ENCODE data around the gene SYT1.

Gene SYT1

GRCh38 chr12:79388011-79388410 is 523.4 kb downstream of the SYT1 start:
- no peak for TF ChIP-seq CTCF (IDR thresholded peaks at IDR 0.05; ENCODE audit: insufficient read depth, low read length, poor library complexity, severe bottlenecking)
- TF ChIP-seq EZH2phosphoT487 (conservative IDR thresholded peaks at IDR 0.05; ENCODE audit: low read length) = no peak

GRCh38 chr12:79393842-79394241 is 529.3 kb downstream of the SYT1 start:
- no peak overlapping the region for H3K9ac ChIP-seq (ENCODE audit: low read length)

More at GRCh38 chr12:79388011-79388410, 523.4 kb downstream of the SYT1 start:
- no peak overlapping the region for H3K4me2 ChIP-seq (ENCODE audit: low read depth, low read length, poor library complexity, severe bottlenecking)
- H3K9ac ChIP-seq (ENCODE audit: low read length) = no peak overlapping the region
- no peaks in the 10 kb centered on the region for H4K20me1 ChIP-seq (ENCODE audit: low read depth, low read length)
- H3K27ac ChIP-seq (ENCODE audit: low read depth, low read length) = no peak overlapping the region
- no peaks in the 10 kb centered on the region for H3K9me2 ChIP-seq (replicated peaks; ENCODE audit: insufficient read depth, low read length)
- no peak overlapping the region for H2AFZ ChIP-seq (ENCODE audit: low read depth, low read length, severe bottlenecking)
- no peaks in the 10 kb centered on the region for H3K27me3 ChIP-seq (ENCODE audit: low read length)
- H3K79me2 ChIP-seq (ENCODE audit: insufficient read depth, low read length) = no peaks in the 10 kb centered on the region
- H3K36me3 ChIP-seq (ENCODE audit: low read length) = no peaks in the 10 kb centered on the region
- no peak overlapping the region for H3K4me3 ChIP-seq (ENCODE audit: insufficient read depth, low read length, poor library complexity, severe bottlenecking)
- H3K9me3 ChIP-seq (ENCODE audit: insufficient read depth, low read length) = no peaks in the 10 kb centered on the region
- H3F3A ChIP-seq (ENCODE audit: insufficient read depth) = no peaks in the 10 kb centered on the region

GRCh38 chr12:79397609-79398008 is 533.0 kb downstream of the SYT1 start:
- Histone ChIP-seq H3K9me3 (ENCODE audit: insufficient read depth, low read length) (no peaks in the 10 kb centered on the region), H3K9me2 (replicated peaks; ENCODE audit: insufficient read depth, low read length) (no peaks in the 10 kb centered on the region), H3K27me3 (ENCODE audit: low read length) (no peaks in the 10 kb centered on the region), H3K27ac (ENCODE audit: low read depth, low read length) (no peak overlapping the region), H3K79me2 (ENCODE audit: insufficient read depth, low read length) (no peaks in the 10 kb centered on the region), H4K20me1 (ENCODE audit: low read depth, low read length) (no peaks in the 10 kb centered on the region), H3K36me3 (ENCODE audit: low read length) (no peaks in the 10 kb centered on the region), H3K4me3 (ENCODE audit: insufficient read depth, low read length, poor library complexity, severe bottlenecking) (no peak overlapping the region), H2AFZ (ENCODE audit: low read depth, low read length, severe bottlenecking) (no peak overlapping the region), H3F3A (ENCODE audit: insufficient read depth) (no peaks in the 10 kb centered on the region), H3K4me2 (ENCODE audit: low read depth, low read length, poor library complexity, severe bottlenecking) (no peak overlapping the region), H3K9ac (ENCODE audit: low read length) (no peak overlapping the region)
- TF ChIP-seq CTCF (IDR thresholded peaks at IDR 0.05; ENCODE audit: insufficient read depth, low read length, poor library complexity, severe bottlenecking) = no peak
- TF ChIP-seq EZH2phosphoT487 (conservative IDR thresholded peaks at IDR 0.05; ENCODE audit: low read length) = no peak

More at GRCh38 chr12:79393842-79394241, 529.3 kb downstream of the SYT1 start:
- Histone ChIP-seq H3K79me2 (ENCODE audit: insufficient read depth, low read length) (no peaks in the 10 kb centered on the region), H3K36me3 (ENCODE audit: low read length) (no peaks in the 10 kb centered on the region), H3F3A (ENCODE audit: insufficient read depth) (no peaks in the 10 kb centered on the region), H3K4me3 (ENCODE audit: insufficient read depth, low read length, poor library complexity, severe bottlenecking) (no peak overlapping the region), H4K20me1 (ENCODE audit: low read depth, low read length) (no peaks in the 10 kb centered on the region), H2AFZ (ENCODE audit: low read depth, low read length, severe bottlenecking) (no peak overlapping the region), H3K27me3 (ENCODE audit: low read length) (no peaks in the 10 kb centered on the region), H3K9me3 (ENCODE audit: insufficient read depth, low read length) (no peaks in the 10 kb centered on the region), H3K9me2 (replicated peaks; ENCODE audit: insufficient read depth, low read length) (no peaks in the 10 kb centered on the region), H3K27ac (ENCODE audit: low read depth, low read length) (no peak overlapping the region), H3K4me2 (ENCODE audit: low read depth, low read length, poor library complexity, severe bottlenecking) (no peak overlapping the region)
- TF ChIP-seq CTCF (IDR thresholded peaks at IDR 0.05; ENCODE audit: insufficient read depth, low read length, poor library complexity, severe bottlenecking) (no peak), EZH2phosphoT487 (conservative IDR thresholded peaks at IDR 0.05; ENCODE audit: low read length) (no peak)
